ENCODE results near the gene OPRD1.
"Not testable (repeated sequence)": the region's sequence is repeated elsewhere in the genome, so short reads cannot be mapped to it uniquely, and the experiment has no call there.

Gene OPRD1

GRCh38 chr1:28836421-28836956 lies 24.5 kb downstream of the OPRD1 start:
- no peaks in the 10 kb centered on the region for H3K36me3 ChIP-seq (ENCODE audit: control insufficient read depth in 1 of 2, insufficient read depth in 2 of 2, low read length in 2 of 2)
- no peak overlapping the region for H3K9ac ChIP-seq (ENCODE audit: low read depth in 1 of 2, low read length in 2 of 2)
- peaks cover 0 to 5% of the 10 kb centered on the region in 2 donors for H3K4me1 ChIP-seq (ENCODE audit: control insufficient read depth in 1 of 2, insufficient read depth in 2 of 2, low read length in 2 of 2)
- no peak overlapping the region for H3K27ac ChIP-seq (ENCODE audit: low read depth, low read length)
- H3K27me3 ChIP-seq (ENCODE audit: control insufficient read depth in 1 of 2, insufficient read depth in 2 of 2, low read length in 2 of 2) = peaks cover 0 to 3% of the 10 kb centered on the region in 2 donors
- no peaks in the 10 kb centered on the region for H3K9me3 ChIP-seq (ENCODE audit: control insufficient read depth in 1 of 2, low read length in 2 of 2)
- no peak overlapping the region for H3K4me3 ChIP-seq (ENCODE audit: low read depth in 1 of 2, low read length in 2 of 2)

GRCh38 chr1:28840928-28841544 lies 29.1 kb downstream of the OPRD1 start:
- Histone ChIP-seq H3K9ac (ENCODE audit: low read depth in 1 of 2, low read length in 2 of 2) (no peak overlapping the region), H3K36me3 (ENCODE audit: control insufficient read depth in 1 of 2, insufficient read depth in 2 of 2, low read length in 2 of 2) (no peaks in the 10 kb centered on the region), H3K4me3 (ENCODE audit: low read depth in 1 of 2, low read length in 2 of 2) (no peak overlapping the region), H3K4me1 (ENCODE audit: control insufficient read depth in 1 of 2, insufficient read depth in 2 of 2, low read length in 2 of 2) (peaks cover 0 to 5% of the 10 kb centered on the region in 2 donors), H3K27ac (ENCODE audit: low read depth, low read length) (no peak overlapping the region), H3K27me3 (ENCODE audit: control insufficient read depth in 1 of 2, insufficient read depth in 2 of 2, low read length in 2 of 2) (peaks cover 0 to 3% of the 10 kb centered on the region in 2 donors), H3K9me3 (ENCODE audit: control insufficient read depth in 1 of 2, low read length in 2 of 2) (no peaks in the 10 kb centered on the region)

GRCh38 chr1:28845786-28846543 lies 34.0 kb downstream of the OPRD1 start:
- Histone ChIP-seq H3K4me1 (ENCODE audit: control insufficient read depth in 1 of 2, insufficient read depth in 2 of 2, low read length in 2 of 2) (no peaks in the 10 kb centered on the region), H3K9ac (ENCODE audit: low read depth in 1 of 2, low read length in 2 of 2) (no peak overlapping the region), H3K9me3 (ENCODE audit: control insufficient read depth in 1 of 2, low read length in 2 of 2) (no peaks in the 10 kb centered on the region), H3K36me3 (ENCODE audit: control insufficient read depth in 1 of 2, insufficient read depth in 2 of 2, low read length in 2 of 2) (no peaks in the 10 kb centered on the region), H3K27ac (ENCODE audit: low read depth, low read length) (no peak overlapping the region), H3K27me3 (ENCODE audit: control insufficient read depth in 1 of 2, insufficient read depth in 2 of 2, low read length in 2 of 2) (no peaks in the 10 kb centered on the region), H3K4me3 (ENCODE audit: low read depth in 1 of 2, low read length in 2 of 2) (no peak overlapping the region)

- H3K9ac ChIP-seq (ENCODE audit: low read depth in 1 of 2, low read length in 2 of 2); H3K9me3 ChIP-seq (ENCODE audit: control insufficient read depth in 1 of 2, low read length in 2 of 2); H3K27me3 ChIP-seq (ENCODE audit: control insufficient read depth in 1 of 2, insufficient read depth in 2 of 2, low read length in 2 of 2); H3K36me3 ChIP-seq (ENCODE audit: control insufficient read depth in 1 of 2, insufficient read depth in 2 of 2, low read length in 2 of 2); H3K4me3 ChIP-seq (ENCODE audit: low read depth in 1 of 2, low read length in 2 of 2); H3K4me1 ChIP-seq (ENCODE audit: control insufficient read depth in 1 of 2, insufficient read depth in 2 of 2, low read length in 2 of 2); H3K27ac ChIP-seq (ENCODE audit: low read depth, low read length): not testable (repeated sequence)
Observed at GRCh38 chr1:28847207-28847606, 35.2 kb downstream of the OPRD1 start.

- Histone ChIP-seq H3K27ac (ENCODE audit: low read depth, low read length) (no peak overlapping the region), H3K27me3 (ENCODE audit: control insufficient read depth in 1 of 2, insufficient read depth in 2 of 2, low read length in 2 of 2) (no peaks in the 10 kb centered on the region), H3K9me3 (ENCODE audit: control insufficient read depth in 1 of 2, low read length in 2 of 2) (no peaks in the 10 kb centered on the region), H3K4me3 (ENCODE audit: low read depth in 1 of 2, low read length in 2 of 2) (no peak overlapping the region), H3K4me1 (ENCODE audit: control insufficient read depth in 1 of 2, insufficient read depth in 2 of 2, low read length in 2 of 2) (no peaks in the 10 kb centered on the region), H3K36me3 (ENCODE audit: control insufficient read depth in 1 of 2, insufficient read depth in 2 of 2, low read length in 2 of 2) (no peaks in the 10 kb centered on the region), H3K9ac (ENCODE audit: low read depth in 1 of 2, low read length in 2 of 2) (no peak overlapping the region)
Observed at GRCh38 chr1:28848416-28848815, 36.4 kb downstream of the OPRD1 start.

GRCh38 chr1:28853093-28853742 lies 41.2 kb downstream of the OPRD1 start:
- H3K27me3 ChIP-seq (ENCODE audit: control insufficient read depth in 1 of 2, insufficient read depth in 2 of 2, low read length in 2 of 2) = no peaks in the 10 kb centered on the region
- no peak overlapping the region for H3K27ac ChIP-seq (ENCODE audit: low read depth, low read length)
- H3K4me3 ChIP-seq (ENCODE audit: low read depth in 1 of 2, low read length in 2 of 2) = no peak overlapping the region
- H3K36me3 ChIP-seq (ENCODE audit: control insufficient read depth in 1 of 2, insufficient read depth in 2 of 2, low read length in 2 of 2) = no peaks in the 10 kb centered on the region
- no peak overlapping the region for H3K9ac ChIP-seq (ENCODE audit: low read depth in 1 of 2, low read length in 2 of 2)
- no peaks in the 10 kb centered on the region for H3K4me1 ChIP-seq (ENCODE audit: control insufficient read depth in 1 of 2, insufficient read depth in 2 of 2, low read length in 2 of 2)
- no peaks in the 10 kb centered on the region for H3K9me3 ChIP-seq (ENCODE audit: control insufficient read depth in 1 of 2, low read length in 2 of 2)

- H3K4me1 ChIP-seq (ENCODE audit: control insufficient read depth in 1 of 2, insufficient read depth in 2 of 2, low read length in 2 of 2); H3K9me3 ChIP-seq (ENCODE audit: control insufficient read depth in 1 of 2, low read length in 2 of 2); H3K4me3 ChIP-seq (ENCODE audit: low read depth in 1 of 2, low read length in 2 of 2); H3K9ac ChIP-seq (ENCODE audit: low read depth in 1 of 2, low read length in 2 of 2); H3K36me3 ChIP-seq (ENCODE audit: control insufficient read depth in 1 of 2, insufficient read depth in 2 of 2, low read length in 2 of 2); H3K27me3 ChIP-seq (ENCODE audit: control insufficient read depth in 1 of 2, insufficient read depth in 2 of 2, low read length in 2 of 2); H3K27ac ChIP-seq (ENCODE audit: low read depth, low read length): not testable (repeated sequence)
Observed at GRCh38 chr1:28854406-28854805, 42.4 kb downstream of the OPRD1 start.

GRCh38 chr1:28855046-28855445 lies 43.1 kb downstream of the OPRD1 start:
- Histone ChIP-seq H3K27me3 (ENCODE audit: control insufficient read depth in 1 of 2, insufficient read depth in 2 of 2, low read length in 2 of 2) (no peaks in the 10 kb centered on the region), H3K4me1 (ENCODE audit: control insufficient read depth in 1 of 2, insufficient read depth in 2 of 2, low read length in 2 of 2) (peaks cover 7 to 12% of the 10 kb centered on the region in 2 donors), H3K9me3 (ENCODE audit: control insufficient read depth in 1 of 2, low read length in 2 of 2) (no peaks in the 10 kb centered on the region), H3K36me3 (ENCODE audit: control insufficient read depth in 1 of 2, insufficient read depth in 2 of 2, low read length in 2 of 2) (no peaks in the 10 kb centered on the region), H3K27ac (ENCODE audit: low read depth, low read length) (no peak overlapping the region), H3K4me3 (ENCODE audit: low read depth in 1 of 2, low read length in 2 of 2) (no peak overlapping the region), H3K9ac (ENCODE audit: low read depth in 1 of 2, low read length in 2 of 2) (no peak overlapping the region)

- no peak overlapping the region for H3K27ac ChIP-seq (ENCODE audit: low read depth, low read length)
- no peak overlapping the region for H3K9ac ChIP-seq (ENCODE audit: low read depth in 1 of 2, low read length in 2 of 2)
- H3K36me3 ChIP-seq (ENCODE audit: control insufficient read depth in 1 of 2, insufficient read depth in 2 of 2, low read length in 2 of 2) = no peaks in the 10 kb centered on the region
- H3K9me3 ChIP-seq (ENCODE audit: control insufficient read depth in 1 of 2, low read length in 2 of 2) = no peaks in the 10 kb centered on the region
- H3K27me3 ChIP-seq (ENCODE audit: control insufficient read depth in 1 of 2, insufficient read depth in 2 of 2, low read length in 2 of 2) = no peaks in the 10 kb centered on the region
- peaks cover 9 to 12% of the 10 kb centered on the region in 2 donors for H3K4me1 ChIP-seq (ENCODE audit: control insufficient read depth in 1 of 2, insufficient read depth in 2 of 2, low read length in 2 of 2)
- no peak overlapping the region for H3K4me3 ChIP-seq (ENCODE audit: low read depth in 1 of 2, low read length in 2 of 2)
Observed at GRCh38 chr1:28855469-28855951, 43.5 kb downstream of the OPRD1 start.

GRCh38 chr1:28855969-28856368 lies 44.0 kb downstream of the OPRD1 start:
- no peaks in the 10 kb centered on the region for H3K36me3 ChIP-seq (ENCODE audit: control insufficient read depth in 1 of 2, insufficient read depth in 2 of 2, low read length in 2 of 2)
- no peak overlapping the region for H3K4me3 ChIP-seq (ENCODE audit: low read depth in 1 of 2, low read length in 2 of 2)
- no peak overlapping the region for H3K9ac ChIP-seq (ENCODE audit: low read depth in 1 of 2, low read length in 2 of 2)
- H3K9me3 ChIP-seq (ENCODE audit: control insufficient read depth in 1 of 2, low read length in 2 of 2) = no peaks in the 10 kb centered on the region
- H3K4me1 ChIP-seq (ENCODE audit: control insufficient read depth in 1 of 2, insufficient read depth in 2 of 2, low read length in 2 of 2) = peaks cover 12 to 13% of the 10 kb centered on the region in 2 donors
- H3K27ac ChIP-seq (ENCODE audit: low read depth, low read length) = no peak overlapping the region
- no peaks in the 10 kb centered on the region for H3K27me3 ChIP-seq (ENCODE audit: control insufficient read depth in 1 of 2, insufficient read depth in 2 of 2, low read length in 2 of 2)

Data from duodenal mucosa (tissue), 2 donors.